H9 (cell line): ENCODE results near the gene TMEM220. TPM values are rescaled to one million over a fixed set of nuclear protein-coding genes. Genes with fewer than 3 reads are reported as not detected.

Experiments
- DNase-seq: peaks from one replicate; pipeline ENCODE4 v3.0.0-alpha.2; 2017
- H2AFZ ChIP-seq: one replicate; pipeline ENCODE4 v1.6.1; 2013; ENCODE audit warnings: mild to moderate bottlenecking, low read length, control low read depth, moderate library complexity
- H2AK5ac ChIP-seq: 2 replicates; pipeline ENCODE4 v1.6.1; 2013; ENCODE audit warnings: low read length, control low read depth, mixed read lengths; ENCODE audit not compliant: insufficient read length
- H2BK120ac ChIP-seq: one replicate; pipeline ENCODE4 v1.6.1; 2013; ENCODE audit warnings: low read depth, mild to moderate bottlenecking, low read length, control low read depth, inconsistent platforms; ENCODE audit not compliant: poor library complexity, severe bottlenecking
- H2BK12ac ChIP-seq: 2 replicates; pipeline ENCODE4 v1.6.1; 2013; ENCODE audit warnings: low read length, control low read depth, mixed read lengths, low read depth; ENCODE audit not compliant: insufficient read length
- H2BK15ac ChIP-seq: 2 replicates; pipeline ENCODE4 v1.6.1; 2013; ENCODE audit warnings: low read depth, low read length, control low read depth
- H2BK20ac ChIP-seq: one replicate; pipeline ENCODE4 v1.6.1; 2013; ENCODE audit warnings: low read depth, mild to moderate bottlenecking, low read length, control low read depth, inconsistent platforms; ENCODE audit not compliant: poor library complexity, severe bottlenecking
- H2BK5ac ChIP-seq: 2 replicates; pipeline ENCODE4 v1.6.1; 2013; ENCODE audit warnings: low read length, control low read depth, mixed read lengths; ENCODE audit not compliant: insufficient read length
- H3K14ac ChIP-seq: 2 replicates; pipeline ENCODE4 v1.6.1; 2013; ENCODE audit warnings: low read length, control low read depth; ENCODE audit not compliant: insufficient read depth
- H3K18ac ChIP-seq: 2 replicates; pipeline ENCODE4 v1.6.1; 2013; ENCODE audit warnings: low read depth, mild to moderate bottlenecking, mixed read lengths, low read length, control low read depth; ENCODE audit not compliant: insufficient read length
- H3K23ac ChIP-seq: 2 replicates; pipeline ENCODE4 v1.6.1; 2013; ENCODE audit warnings: low read length, control low read depth, mixed read lengths, low read depth; ENCODE audit not compliant: insufficient read length
- H3K23me2 ChIP-seq: 2 replicates; pipeline ENCODE4 v1.6.1; 2013; ENCODE audit warnings: low read depth, mild to moderate bottlenecking, mixed read lengths, low read length, control low read depth; ENCODE audit not compliant: insufficient read length, poor library complexity, severe bottlenecking
- H3K27ac ChIP-seq: 2 replicates; pipeline ENCODE4 v1.5.1; 2013; ENCODE audit warnings: low read length, control low read depth, mixed read lengths, low read depth; ENCODE audit not compliant: insufficient read length
- H3K27me3 ChIP-seq: 2 replicates; pipeline ENCODE4 v1.6.1; 2013; ENCODE audit warnings: low read length, control low read depth, inconsistent platforms; ENCODE audit not compliant: insufficient read depth
- H3K4ac ChIP-seq: 2 replicates; pipeline ENCODE4 v1.6.1; 2013; ENCODE audit warnings: low read depth, mild to moderate bottlenecking, control low read depth, inconsistent platforms, low read length, moderate library complexity
- H3K4me1 ChIP-seq: 2 replicates; pipeline ENCODE4 v1.6.1; 2013; ENCODE audit warnings: low read length, control low read depth, inconsistent platforms; ENCODE audit not compliant: insufficient read depth
- H3K4me2 ChIP-seq: 2 replicates; pipeline ENCODE4 v1.6.1; 2013; ENCODE audit warnings: low read length, control low read depth, mixed read lengths; ENCODE audit not compliant: insufficient read length, insufficient read depth
- H3K56ac ChIP-seq: 2 replicates; pipeline ENCODE4 v1.6.1; 2013; ENCODE audit warnings: low read depth, mild to moderate bottlenecking, mixed read lengths, low read length, control low read depth; ENCODE audit not compliant: insufficient read length
- H3K79me1 ChIP-seq: 2 replicates; pipeline ENCODE4 v1.6.1; 2013; ENCODE audit warnings: low read depth, mild to moderate bottlenecking, moderate library complexity, low read length, control low read depth, inconsistent platforms; ENCODE audit not compliant: insufficient read depth, poor library complexity, severe bottlenecking
- H3K79me2 ChIP-seq: 2 replicates; pipeline ENCODE4 v1.6.1; 2013; ENCODE audit warnings: low read length, control low read depth, inconsistent platforms; ENCODE audit not compliant: insufficient read depth
- H3K9ac ChIP-seq: 2 replicates; pipeline ENCODE4 v1.6.1; 2013; ENCODE audit warnings: low read length, control low read depth, mixed read lengths; ENCODE audit not compliant: insufficient read length; ENCODE audit errors: extremely low read depth
- H3K9me3 ChIP-seq: one replicate; pipeline ENCODE4 v1.6.1; 2013; ENCODE audit warnings: low read depth, low read length, inconsistent platforms; ENCODE audit not compliant: control insufficient read depth
- H3T11ph ChIP-seq: one replicate; pipeline ENCODE4 v1.6.1; 2013; ENCODE audit warnings: mild to moderate bottlenecking, low read length, control low read depth, inconsistent platforms
- H4K20me1 ChIP-seq: one replicate; pipeline ENCODE4 v1.6.1; 2013; ENCODE audit not compliant: control insufficient read depth, insufficient read length, insufficient read depth
- H4K5ac ChIP-seq: 2 replicates; pipeline ENCODE4 v1.6.1; 2013; ENCODE audit warnings: low read depth, mild to moderate bottlenecking, mixed read lengths, low read length, control low read depth; ENCODE audit not compliant: insufficient read length
- H4K8ac ChIP-seq: replicated peaks from 2 replicates; pipeline ENCODE4 v1.6.1; 2013; ENCODE audit warnings: low read length, control low read depth, mixed read lengths, low read depth; ENCODE audit not compliant: insufficient read length
- H4K91ac ChIP-seq: 2 replicates; pipeline ENCODE4 v1.6.1; 2013; ENCODE audit warnings: low read depth, mild to moderate bottlenecking, moderate library complexity, mixed read lengths, low read length, control low read depth; ENCODE audit not compliant: insufficient read length
- H3K27ac Mint-ChIP-seq, 3 experiments: 2 replicates in 2 of 3; 3 replicates in 1 of 3; pipeline ENCODE4 v1.8.0; 2020 to 2021; ENCODE audit warnings: mixed read lengths in 3 of 3, mild to moderate bottlenecking in 1 of 3, moderate library complexity in 1 of 3
- H3K27me3 Mint-ChIP-seq: 2 replicates; pipeline ENCODE4 v1.8.0; 2021; ENCODE audit warnings: low read depth, mild to moderate bottlenecking, moderate library complexity, mixed read lengths
- H3K36me3 Mint-ChIP-seq, 3 experiments: 2 replicates in 2 of 3; 3 replicates in 1 of 3; pipeline ENCODE4 v1.8.0; 2020 to 2021; ENCODE audit warnings: low read depth in 3 of 3, mixed read lengths in 3 of 3; ENCODE audit not compliant: insufficient read depth in 1 of 3
- H3K4me1 Mint-ChIP-seq, 2 experiments: 2 replicates each; pipeline ENCODE4 v1.8.0; 2020; ENCODE audit warnings: mixed read lengths in 2 of 2
- H3K4me3 Mint-ChIP-seq, 2 experiments: 2 replicates in 1 of 2; 3 replicates in 1 of 2; pipeline ENCODE4 v1.8.0; 2020 to 2021; ENCODE audit warnings: mild to moderate bottlenecking in 2 of 2, mixed read lengths in 2 of 2, moderate library complexity in 1 of 2
- H3K9me3 Mint-ChIP-seq, 2 experiments: 2 replicates in 1 of 2; 3 replicates in 1 of 2; pipeline ENCODE4 v1.8.0; 2020; ENCODE audit warnings: mild to moderate bottlenecking in 2 of 2, mixed read lengths in 2 of 2, moderate library complexity in 1 of 2
- WGBS: extraction: QIAGEN DNeasy Blood & Tissue Kit; methylation state at CpG from one replicate; pipeline ENCODE4 v1.1.7; 2013; ENCODE audit warnings: missing lambda C conversion rate, low lambda C conversion rate, mixed read lengths; ENCODE audit not compliant: insufficient read length; ENCODE audit errors: extremely low coverage; 5-methylcytosine and 5-hydroxymethylcytosine counted together
- total RNA-seq: library from RNA; stranded (reverse); gene quantifications from 2 replicates; pipeline ENCODE4 v1.2.1, GENCODE V29; 2021
- TF ChIP-seq, protein P1 (sequence below): fragments of 200-600 bp; sonication (generic); conservative IDR thresholded peaks from 3 replicates; pipeline ENCODE4 v1.8.0; 2021; ENCODE audit warnings: antibody characterized with exemption, mild to moderate bottlenecking

TMEM220 gene
- total RNA-seq, 1 experiment from 2014 or later = 6.1 TPM

DNA sequence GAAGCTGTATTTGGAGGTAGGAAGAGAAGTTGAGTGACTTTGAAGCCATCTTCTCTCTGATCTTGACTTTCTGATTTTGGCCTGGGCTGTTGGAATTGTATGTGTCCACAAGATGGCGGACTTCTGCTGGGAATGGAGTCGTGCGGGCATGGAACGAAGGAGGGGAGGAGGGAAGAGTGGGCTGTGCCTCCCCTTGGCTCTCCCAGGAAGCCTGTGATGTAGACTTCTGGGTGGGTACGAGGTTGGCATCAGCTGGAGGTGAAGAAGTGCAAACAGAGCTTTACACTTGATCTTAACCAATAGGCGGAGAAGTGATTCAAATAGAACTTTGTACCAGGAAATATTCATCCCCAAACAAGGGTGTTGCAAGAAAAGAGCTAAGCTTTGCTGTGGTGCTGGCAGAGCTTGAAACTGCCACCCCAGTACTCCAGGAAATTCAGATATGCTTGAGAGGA, 7.4 kb upstream of the TMEM220 start:
- no peak overlapping the region for H2BK20ac ChIP-seq
- H3K4me2 ChIP-seq = no peak overlapping the region
- no peak overlapping the region for H4K5ac ChIP-seq
- H3K56ac ChIP-seq = no peak overlapping the region
- H2BK12ac ChIP-seq = no peak overlapping the region
- no peak overlapping the region for H3K4ac ChIP-seq
- H2BK120ac ChIP-seq = no peak overlapping the region
- TF ChIP-seq, protein P1, sequence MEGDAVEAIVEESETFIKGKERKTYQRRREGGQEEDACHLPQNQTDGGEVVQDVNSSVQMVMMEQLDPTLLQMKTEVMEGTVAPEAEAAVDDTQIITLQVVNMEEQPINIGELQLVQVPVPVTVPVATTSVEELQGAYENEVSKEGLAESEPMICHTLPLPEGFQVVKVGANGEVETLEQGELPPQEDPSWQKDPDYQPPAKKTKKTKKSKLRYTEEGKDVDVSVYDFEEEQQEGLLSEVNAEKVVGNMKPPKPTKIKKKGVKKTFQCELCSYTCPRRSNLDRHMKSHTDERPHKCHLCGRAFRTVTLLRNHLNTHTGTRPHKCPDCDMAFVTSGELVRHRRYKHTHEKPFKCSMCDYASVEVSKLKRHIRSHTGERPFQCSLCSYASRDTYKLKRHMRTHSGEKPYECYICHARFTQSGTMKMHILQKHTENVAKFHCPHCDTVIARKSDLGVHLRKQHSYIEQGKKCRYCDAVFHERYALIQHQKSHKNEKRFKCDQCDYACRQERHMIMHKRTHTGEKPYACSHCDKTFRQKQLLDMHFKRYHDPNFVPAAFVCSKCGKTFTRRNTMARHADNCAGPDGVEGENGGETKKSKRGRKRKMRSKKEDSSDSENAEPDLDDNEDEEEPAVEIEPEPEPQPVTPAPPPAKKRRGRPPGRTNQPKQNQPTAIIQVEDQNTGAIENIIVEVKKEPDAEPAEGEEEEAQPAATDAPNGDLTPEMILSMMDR = peak; percentile 86
- no peak overlapping the region for H2AK5ac ChIP-seq
- H3K9ac ChIP-seq = no peak overlapping the region
- no peaks in the 10 kb centered on the region for H4K20me1 ChIP-seq
- no peak overlapping the region for H3K23ac ChIP-seq
- Mint-ChIP-seq H3K4me1 (peaks cover 13 to 17% of the 10 kb centered on the region in 2 experiments), H3K9me3 (no peaks in the 10 kb centered on the region), H3K36me3 (peaks cover 0 to 1% (median 0%) of the 10 kb centered on the region in 3 experiments; a peak in 1 of 7 replicates), H3K27me3 (peaks cover 1% of the 10 kb centered on the region; the same call in 1 of the 2 replicates), H3K27ac (no peak overlapping the region), H3K4me3 (no peak overlapping the region)
- H3K14ac ChIP-seq = no peak overlapping the region
- no peak overlapping the region for H4K8ac ChIP-seq
- H4K91ac ChIP-seq = no peak overlapping the region
- peak; percentile 75 for DNase-seq
- H3T11ph ChIP-seq = no peak overlapping the region
- H2BK15ac ChIP-seq = no peak overlapping the region
- H3K27me3 ChIP-seq = no peaks in the 10 kb centered on the region
- H3K27ac ChIP-seq = no peak overlapping the region
- H2AFZ ChIP-seq = no peak overlapping the region
- no peaks in the 10 kb centered on the region for H3K79me1 ChIP-seq
- H3K9me3 ChIP-seq = no peaks in the 10 kb centered on the region
- H2BK5ac ChIP-seq = no peak overlapping the region
- WGBS = no CpG with 5 or more reads among the region's 6 CpGs
- no peaks in the 10 kb centered on the region; the same call in 1 of the 2 replicates for H3K4me1 ChIP-seq
- no peaks in the 10 kb centered on the region for H3K79me2 ChIP-seq
- no peaks in the 10 kb centered on the region for H3K23me2 ChIP-seq
- no peak overlapping the region for H3K18ac ChIP-seq
